Effector memory CD8-positive, alpha-beta T cell (primary cell): ENCODE results near the gene CRLF3.
A peak's percentile ranks its signal among the peaks of the same experiment; 100 is the strongest.
"Not testable (repeated sequence)": the region's sequence is repeated elsewhere in the genome, so short reads cannot be mapped to it uniquely, and the experiment has no call there.

Source experiments
- ATAC-seq: fragments of 150-1000 bp; cut with Tn5 transposase; replicated peaks from 2 replicates; pipeline ENCODE4 v1.10.0; 2021; ENCODE audit warnings: mild to moderate bottlenecking, moderate library complexity
- DNase-seq, 3 experiments: peaks; one replicate each; pipeline ENCODE4 v3.0.0; 2021
- H3K27ac Mint-ChIP-seq, 2 donors: one replicate each; pipeline ENCODE4 v1.8.0; 2022; ENCODE audit warnings: mild to moderate bottlenecking in 2 of 2, mixed read lengths in 2 of 2, moderate library complexity in 2 of 2
- H3K27me3 Mint-ChIP-seq, 2 donors: one replicate each; pipeline ENCODE4 v1.8.0; 2022; ENCODE audit warnings: mixed read lengths in 2 of 2
- H3K36me3 Mint-ChIP-seq: one replicate; pipeline ENCODE4 v1.8.0; 2022; ENCODE audit warnings: mild to moderate bottlenecking, moderate library complexity, mixed read lengths; ENCODE audit not compliant: insufficient read depth
- H3K4me1 Mint-ChIP-seq, 2 donors: one replicate each; pipeline ENCODE4 v1.8.0; 2022; ENCODE audit warnings: low read depth in 2 of 2, mixed read lengths in 2 of 2
- H3K4me3 Mint-ChIP-seq, 2 donors: one replicate each; pipeline ENCODE4 v1.8.0; 2022; ENCODE audit warnings: mild to moderate bottlenecking in 2 of 2, mixed read lengths in 2 of 2, moderate library complexity in 2 of 2
- H3K9me3 Mint-ChIP-seq, 2 donors: one replicate each; pipeline ENCODE4 v1.8.0; 2022; ENCODE audit warnings: mixed read lengths in 2 of 2

Gene CRLF3

DNA sequence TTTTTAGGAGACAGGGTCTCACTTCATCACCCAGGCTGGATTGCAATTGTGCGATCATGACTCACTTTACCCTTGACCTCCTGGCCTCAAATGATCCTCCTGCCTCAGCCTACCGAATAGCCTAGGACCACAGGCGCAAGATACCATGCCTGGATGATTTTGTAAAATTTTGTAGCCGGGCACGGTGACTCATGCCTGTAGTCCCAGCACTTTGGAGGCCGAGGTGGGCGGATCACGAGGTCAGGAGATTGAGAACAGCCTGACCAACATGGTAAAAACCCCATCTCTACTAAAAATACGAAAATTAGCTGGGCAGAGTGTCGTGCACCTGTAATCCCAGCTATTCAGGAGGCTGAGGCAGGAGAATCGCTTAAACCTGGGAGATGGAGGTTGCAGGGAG lies 73.5 kb downstream of the CRLF3 start:
- H3K4me1 Mint-ChIP-seq, H3K9me3 Mint-ChIP-seq, H3K27me3 Mint-ChIP-seq, DNase-seq, ATAC-seq, H3K4me3 Mint-ChIP-seq: not testable (repeated sequence)
- peak overlapping the region in 1 of 2 donors; percentile 57 for H3K27ac Mint-ChIP-seq
- H3K36me3 Mint-ChIP-seq, result peaks cover 47% of the 10 kb centered on the region

DNA sequence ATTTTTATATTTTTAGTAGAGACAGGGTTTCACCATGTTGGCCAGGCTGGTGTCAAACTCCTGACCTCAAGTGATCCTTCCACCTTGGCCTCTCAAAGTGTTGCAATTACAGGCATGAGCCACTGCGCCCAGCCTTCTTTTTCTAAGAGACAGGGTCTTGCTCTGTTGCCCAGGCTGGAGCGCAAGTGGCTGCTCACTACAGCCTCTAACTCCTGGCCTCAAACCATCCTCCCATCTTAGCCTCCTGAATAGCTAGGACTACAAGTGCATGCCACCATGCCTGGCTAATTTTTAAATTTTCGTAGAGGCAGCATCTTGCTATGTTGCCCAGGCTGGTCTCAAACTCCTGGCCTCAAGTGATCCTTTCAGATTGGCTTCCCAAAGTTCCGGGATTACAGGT lies 76.9 kb downstream of the CRLF3 start:
- H3K9me3 Mint-ChIP-seq, H3K4me1 Mint-ChIP-seq, DNase-seq, ATAC-seq, H3K27me3 Mint-ChIP-seq, H3K4me3 Mint-ChIP-seq: not testable (repeated sequence)
- peak overlapping the region; percentile 52 to 57 for H3K27ac Mint-ChIP-seq
- H3K36me3 Mint-ChIP-seq, result peaks cover 50% of the 10 kb centered on the region

DNA sequence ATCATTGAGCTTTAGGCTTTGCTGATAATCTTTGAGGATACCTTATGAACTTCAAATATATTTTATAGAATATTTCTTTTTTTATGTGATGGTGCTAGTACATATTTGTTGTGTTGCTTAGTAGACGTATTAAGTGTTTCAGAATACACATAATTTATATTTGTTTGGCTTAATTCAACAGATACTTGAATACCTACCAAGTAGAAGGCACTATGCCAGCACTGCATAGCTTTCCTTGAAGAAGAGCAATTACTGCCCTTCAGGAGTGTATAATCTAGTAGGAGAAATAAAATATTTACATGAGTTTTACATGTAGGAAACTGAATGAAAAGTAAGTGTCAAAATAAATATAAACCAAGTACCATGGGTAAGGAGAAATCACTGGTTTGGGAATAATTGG lies 81.8 kb downstream of the CRLF3 start:
- Mint-ChIP-seq H3K36me3 (peaks cover 40% of the 10 kb centered on the region), H3K4me1 (peaks cover 0 to 16% of the 10 kb centered on the region in 2 donors)
- H3K27ac Mint-ChIP-seq, H3K27me3 Mint-ChIP-seq, H3K9me3 Mint-ChIP-seq, ATAC-seq, H3K4me3 Mint-ChIP-seq, DNase-seq: not testable (repeated sequence)

DNA sequence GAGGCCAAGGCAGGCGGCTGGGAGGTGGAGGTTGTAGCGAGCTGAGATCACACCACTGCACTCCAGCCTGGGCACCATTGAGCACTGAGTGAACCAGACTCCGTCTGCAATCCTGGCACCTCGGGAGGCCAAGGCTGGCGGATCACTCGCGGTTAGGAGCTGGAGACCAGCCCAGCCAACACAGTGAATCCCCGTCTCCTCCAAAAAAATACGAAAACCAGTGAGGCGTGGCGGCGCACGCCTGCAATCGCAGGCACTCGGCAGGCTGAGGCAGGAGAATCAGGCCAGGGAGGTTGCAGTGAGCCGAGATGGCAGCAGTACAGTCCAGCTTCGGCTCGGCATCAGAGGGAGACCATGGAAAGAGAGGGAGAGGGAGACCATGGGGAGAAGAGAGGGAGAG lies 88.1 kb downstream of the CRLF3 start:
- H3K4me1 Mint-ChIP-seq, result peaks cover 6 to 30% of the 10 kb centered on the region in 2 donors
- not testable (repeated sequence) for H3K27ac Mint-ChIP-seq, H3K27me3 Mint-ChIP-seq, H3K4me3 Mint-ChIP-seq, H3K9me3 Mint-ChIP-seq, DNase-seq, ATAC-seq
- H3K36me3 Mint-ChIP-seq, result peaks cover 22% of the 10 kb centered on the region

DNA sequence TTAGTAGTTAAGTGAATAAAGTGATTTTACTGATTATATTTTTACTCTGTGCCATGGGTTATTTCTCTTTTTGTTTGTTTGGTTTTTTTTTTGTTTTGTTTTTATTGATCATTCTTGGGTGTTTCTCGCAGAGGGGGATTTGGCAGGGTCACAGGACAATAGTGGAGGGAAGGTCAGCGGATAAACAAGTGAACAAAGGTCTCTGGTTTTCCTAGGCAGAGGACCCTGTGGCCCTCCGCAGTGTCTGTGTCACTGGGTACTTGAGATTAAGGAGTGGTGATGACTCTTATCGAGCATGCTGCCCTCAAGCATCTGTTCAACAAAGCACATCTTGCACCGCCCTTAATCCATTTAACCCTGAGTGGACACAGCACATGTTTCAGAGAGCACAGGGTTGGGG lies 88.8 kb downstream of the CRLF3 start:
- H3K27ac Mint-ChIP-seq, result peak overlapping the region in 1 of 2 donors; percentile 60
- H3K9me3 Mint-ChIP-seq, H3K27me3 Mint-ChIP-seq, ATAC-seq, DNase-seq, H3K4me3 Mint-ChIP-seq: not testable (repeated sequence)
- H3K4me1 Mint-ChIP-seq, result peaks cover 7 to 24% of the 10 kb centered on the region in 2 donors
- H3K36me3 Mint-ChIP-seq, result peaks cover 22% of the 10 kb centered on the region

DNA sequence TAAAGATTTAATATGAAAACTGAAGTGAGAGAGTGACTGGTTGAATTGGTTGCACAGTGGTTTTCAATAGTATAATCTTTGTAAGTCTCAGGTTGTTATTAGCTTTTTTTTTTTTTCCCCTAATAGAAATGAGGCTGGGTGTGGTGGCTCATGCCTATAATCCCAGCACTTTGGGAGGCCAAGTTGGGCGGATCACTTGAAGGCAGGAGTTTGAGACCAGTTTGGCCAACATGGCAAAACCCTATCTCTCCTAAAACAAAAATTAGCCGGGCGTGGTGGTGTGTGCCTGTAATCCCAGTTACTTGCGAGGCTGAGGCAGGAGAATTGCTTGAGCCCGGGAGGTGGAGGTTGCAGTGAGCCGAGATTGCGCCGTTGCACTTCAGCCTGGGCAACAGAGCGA lies 89.3 kb downstream of the CRLF3 start:
- not testable (repeated sequence) for H3K9me3 Mint-ChIP-seq, ATAC-seq, H3K4me3 Mint-ChIP-seq, H3K27me3 Mint-ChIP-seq, DNase-seq
- Mint-ChIP-seq H3K36me3 (peaks cover 22% of the 10 kb centered on the region), H3K4me1 (peaks cover 11 to 22% of the 10 kb centered on the region in 2 donors), H3K27ac (peak overlapping the region; percentile 60 to 70)

DNA sequence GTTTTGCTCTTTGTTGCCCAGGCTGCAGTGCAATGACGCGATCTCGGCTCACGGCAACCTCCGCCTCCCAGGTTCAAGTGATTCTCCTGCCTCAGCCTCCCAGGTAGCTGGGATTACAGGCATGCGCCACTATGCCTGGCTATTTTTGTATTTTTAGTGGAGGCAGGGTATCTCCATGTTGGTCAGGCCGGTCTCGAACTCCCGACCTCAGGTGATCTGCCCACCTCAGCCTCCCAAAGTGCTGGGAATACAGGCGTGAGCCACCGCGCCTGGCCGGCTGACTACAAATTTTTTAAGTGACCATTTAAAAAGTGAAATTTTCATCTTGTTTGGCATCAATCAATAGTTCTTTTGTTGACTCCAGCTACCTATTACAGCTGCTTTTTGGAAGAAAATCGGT lies 90.3 kb downstream of the CRLF3 start:
- H3K36me3 Mint-ChIP-seq, result peaks cover 22% of the 10 kb centered on the region
- not testable (repeated sequence) for H3K9me3 Mint-ChIP-seq, H3K27me3 Mint-ChIP-seq, DNase-seq, H3K27ac Mint-ChIP-seq, ATAC-seq
- H3K4me3 Mint-ChIP-seq, result peak overlapping the region in 1 of 2 donors; percentile 51
- H3K4me1 Mint-ChIP-seq, result peaks cover 14 to 18% of the 10 kb centered on the region in 2 donors
